ENCODE data around the gene L3MBTL4.

Gene L3MBTL4

GRCh38 chr18:6414723-6415417 lies at the start of gene L3MBTL4:
L3MBTL4 (minus strand) TSS chr18:6414911; CDS start chr18:6311625, 103,286 bp downstream.
- H3K4me3 Mint-ChIP-seq, result peak within 1 kb of the TSS; percentile 90
- H3K27me3 Mint-ChIP-seq, result peaks cover 12% of the 10 kb centered on the region
- no peaks in the 10 kb centered on the region for H3K36me3 Mint-ChIP-seq
- ATAC-seq (ENCODE audit: low read depth) (peak; percentile 64), DNase-seq (ENCODE audit: low spot score in 2 of 2) (no peak)
- H3K27ac Mint-ChIP-seq, result peak within 1 kb of the TSS; percentile 90
- peaks cover 14% of the 10 kb centered on the region for H3K4me1 Mint-ChIP-seq
- H3K9me3 Mint-ChIP-seq, result no peaks in the 10 kb centered on the region

DNA sequence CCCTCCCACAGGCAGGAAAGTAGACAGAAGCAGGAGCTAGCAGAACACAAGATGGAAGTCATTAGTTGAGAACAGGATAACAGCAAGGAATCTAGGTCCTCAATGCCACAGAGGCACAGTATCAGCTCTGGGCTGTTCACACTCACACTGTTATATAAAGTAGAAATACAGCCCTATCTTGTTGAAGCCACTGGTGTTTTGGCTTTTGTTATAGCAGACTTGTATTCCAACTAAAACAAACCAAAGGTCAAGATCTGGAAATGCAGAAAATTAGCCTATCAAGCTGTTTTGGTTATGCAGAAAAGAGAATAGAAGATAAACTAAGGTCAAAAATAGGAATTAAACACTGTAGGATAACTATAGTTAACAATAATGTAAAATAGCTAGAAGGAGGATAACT lies 37.5 kb upstream of the L3MBTL4 start:
- Mint-ChIP-seq H3K27me3 (no peaks in the 10 kb centered on the region), H3K36me3 (no peaks in the 10 kb centered on the region), H3K4me3 (no peak overlapping the region), H3K9me3 (no peaks in the 10 kb centered on the region), H3K4me1 (peaks cover 2% of the 10 kb centered on the region), H3K27ac (no peak overlapping the region)
- DNase-seq (ENCODE audit: low spot score in 2 of 2) (no peak), ATAC-seq (ENCODE audit: low read depth) (no peak)

DNA sequence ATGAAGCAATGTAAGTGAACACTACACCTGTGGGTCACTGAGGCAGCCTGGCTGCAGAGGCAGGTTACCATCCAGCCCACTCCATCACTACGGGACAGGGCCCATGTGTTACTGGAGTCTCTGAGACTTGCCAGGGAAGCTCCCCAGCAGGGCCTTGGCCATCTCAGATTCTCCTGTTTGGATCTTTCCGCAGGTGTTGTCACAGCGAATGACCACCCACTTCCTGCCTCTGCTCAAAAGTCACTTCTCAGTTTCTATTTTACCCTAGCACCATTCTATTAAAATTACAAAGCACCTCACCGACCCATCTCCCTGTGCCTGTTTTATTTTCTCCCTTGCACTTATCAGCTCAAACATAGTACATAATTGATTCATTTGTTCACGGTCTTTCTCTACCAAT lies 34.5 kb upstream of the L3MBTL4 start:
- DNase-seq (ENCODE audit: low spot score in 2 of 2), result no peak
- peaks cover 2% of the 10 kb centered on the region for H3K4me1 Mint-ChIP-seq
- H3K36me3 Mint-ChIP-seq, result no peaks in the 10 kb centered on the region
- ATAC-seq (ENCODE audit: low read depth), result no peak
- no peak overlapping the region for H3K27ac Mint-ChIP-seq
- no peaks in the 10 kb centered on the region for H3K9me3 Mint-ChIP-seq
- no peak overlapping the region for H3K4me3 Mint-ChIP-seq
- H3K27me3 Mint-ChIP-seq, result no peaks in the 10 kb centered on the region

DNA sequence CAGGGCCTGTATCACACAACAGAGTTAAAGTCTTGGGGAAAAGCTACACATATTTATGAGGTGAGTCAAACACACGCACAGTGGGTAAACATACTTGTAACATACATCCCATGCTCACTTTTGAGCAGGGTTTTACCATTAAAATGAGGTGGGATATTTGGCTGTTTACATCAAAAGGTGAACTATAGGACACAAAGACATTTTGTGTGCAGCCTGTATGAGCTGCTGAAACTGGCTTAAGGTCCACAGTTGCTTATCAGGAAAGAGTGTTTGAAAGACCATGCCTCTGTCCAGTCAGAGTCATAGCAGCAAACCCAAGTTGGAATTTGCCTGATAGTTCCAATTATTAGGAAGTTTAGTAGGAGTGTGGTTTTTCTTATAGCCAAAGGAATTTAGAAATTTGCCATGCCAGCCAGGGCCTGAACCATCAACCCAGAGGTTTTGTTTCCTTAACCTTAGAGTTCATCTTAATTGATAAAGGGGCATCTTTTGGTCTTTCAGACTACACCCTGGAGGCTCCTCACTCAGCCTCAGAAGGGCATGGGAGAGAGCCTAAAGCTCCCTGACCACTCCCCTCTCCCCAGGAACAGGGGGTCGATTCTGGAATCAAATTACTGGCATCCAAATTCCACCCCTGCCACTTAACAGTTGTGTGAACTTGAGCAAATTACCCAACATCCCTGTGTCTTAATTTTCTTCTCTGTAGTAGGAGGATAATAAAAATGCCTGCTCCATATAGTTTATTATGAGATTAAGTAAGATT lies 29.9 kb upstream of the L3MBTL4 start:
- ATAC-seq (ENCODE audit: low read depth), result no peak
- H3K4me3 Mint-ChIP-seq, result no peak overlapping the region
- H3K27me3 Mint-ChIP-seq, result no peaks in the 10 kb centered on the region
- no peak overlapping the region for H3K27ac Mint-ChIP-seq
- DNase-seq (ENCODE audit: low spot score in 2 of 2), result no peak
- H3K9me3 Mint-ChIP-seq, result peaks cover 1% of the 10 kb centered on the region
- peaks cover 2% of the 10 kb centered on the region for H3K4me1 Mint-ChIP-seq
- H3K36me3 Mint-ChIP-seq, result no peaks in the 10 kb centered on the region

GRCh38 chr18:6441200-6441599 lies 26.5 kb upstream of the L3MBTL4 start:
- peaks cover 1% of the 10 kb centered on the region for H3K9me3 Mint-ChIP-seq
- no peak for ATAC-seq (ENCODE audit: low read depth)
- no peak for DNase-seq (ENCODE audit: low spot score in 2 of 2)
- no peaks in the 10 kb centered on the region for H3K36me3 Mint-ChIP-seq
- H3K27ac Mint-ChIP-seq, result no peak overlapping the region
- no peak overlapping the region for H3K4me3 Mint-ChIP-seq
- H3K4me1 Mint-ChIP-seq, result no peaks in the 10 kb centered on the region
- H3K27me3 Mint-ChIP-seq, result no peaks in the 10 kb centered on the region

GRCh38 chr18:6437937-6438818 lies 23.5 kb upstream of the L3MBTL4 start:
- Mint-ChIP-seq H3K27ac (no peak overlapping the region), H3K36me3 (no peaks in the 10 kb centered on the region), H3K27me3 (no peaks in the 10 kb centered on the region), H3K4me1 (no peaks in the 10 kb centered on the region), H3K9me3 (peaks cover 1% of the 10 kb centered on the region), H3K4me3 (no peak overlapping the region)
- ATAC-seq (ENCODE audit: low read depth) (no peak), DNase-seq (ENCODE audit: low spot score in 2 of 2) (no peak)

DNA sequence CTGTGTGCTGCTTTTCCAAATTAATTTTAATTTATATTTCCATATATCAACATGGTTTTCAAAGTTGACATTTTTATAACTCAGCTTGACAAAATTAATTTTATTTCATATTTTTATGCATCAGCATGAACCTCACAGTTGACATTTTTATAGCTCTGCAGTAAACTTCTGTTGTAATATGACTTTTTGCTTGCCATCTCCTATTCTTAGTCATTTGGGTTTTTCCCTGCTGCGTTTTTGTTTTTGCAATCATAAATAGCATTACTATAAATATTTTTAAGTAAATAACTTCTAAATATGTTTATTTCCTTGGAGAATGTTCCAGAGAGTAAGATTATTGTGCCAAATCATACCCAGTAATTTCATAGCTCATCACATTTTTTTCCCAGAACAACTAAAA lies 21.0 kb upstream of the L3MBTL4 start:
- Mint-ChIP-seq H3K4me1 (no peaks in the 10 kb centered on the region), H3K4me3 (no peak overlapping the region), H3K27ac (no peak overlapping the region), H3K9me3 (no peaks in the 10 kb centered on the region), H3K27me3 (no peaks in the 10 kb centered on the region), H3K36me3 (no peaks in the 10 kb centered on the region)
- no peak for ATAC-seq (ENCODE audit: low read depth)
- DNase-seq (ENCODE audit: low spot score in 2 of 2), result no peak

- Mint-ChIP-seq H3K36me3 (no peaks in the 10 kb centered on the region), H3K27me3 (no peaks in the 10 kb centered on the region), H3K4me3 (no peak overlapping the region), H3K9me3 (no peaks in the 10 kb centered on the region), H3K4me1 (no peaks in the 10 kb centered on the region), H3K27ac (no peak overlapping the region)
- no peak for DNase-seq (ENCODE audit: low spot score in 2 of 2)
- ATAC-seq (ENCODE audit: low read depth), result no peak
Measured at GRCh38 chr18:6434987-6435709, 20.4 kb upstream of the L3MBTL4 start.

DNA sequence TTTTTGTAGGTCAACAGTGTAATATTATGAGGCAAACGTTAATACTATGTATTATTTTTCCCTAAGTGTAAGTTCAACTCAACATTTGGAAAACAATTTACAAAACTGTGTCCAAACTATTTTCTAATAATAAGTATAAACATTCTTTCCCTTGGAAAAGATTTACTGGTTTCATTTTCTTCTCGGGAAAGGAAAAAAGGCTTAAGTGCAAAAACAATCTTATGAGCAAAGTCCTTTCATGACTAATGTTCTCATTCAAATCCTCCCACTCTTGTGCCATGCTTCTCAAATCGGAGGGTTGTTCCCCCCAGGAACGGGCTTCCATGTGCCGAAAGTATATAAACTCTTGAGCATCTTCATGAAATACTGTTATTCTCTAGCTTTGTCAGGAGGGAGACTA lies 19.8 kb upstream of the L3MBTL4 start:
- Mint-ChIP-seq H3K27ac (no peak overlapping the region), H3K9me3 (no peaks in the 10 kb centered on the region), H3K4me3 (no peak overlapping the region), H3K4me1 (no peaks in the 10 kb centered on the region), H3K36me3 (no peaks in the 10 kb centered on the region), H3K27me3 (no peaks in the 10 kb centered on the region)
- no peak for ATAC-seq (ENCODE audit: low read depth)
- DNase-seq (ENCODE audit: low spot score in 2 of 2), result no peak

GRCh38 chr18:6431659-6432318 lies 17.1 kb upstream of the L3MBTL4 start:
- Mint-ChIP-seq H3K9me3 (no peaks in the 10 kb centered on the region), H3K4me1 (no peaks in the 10 kb centered on the region), H3K27me3 (no peaks in the 10 kb centered on the region), H3K27ac (no peak overlapping the region), H3K36me3 (no peaks in the 10 kb centered on the region), H3K4me3 (no peak overlapping the region)
- DNase-seq (ENCODE audit: low spot score in 2 of 2), result no peak
- no peak for ATAC-seq (ENCODE audit: low read depth)

- no peaks in the 10 kb centered on the region for H3K9me3 Mint-ChIP-seq
- no peak for DNase-seq (ENCODE audit: low spot score in 2 of 2)
- no peak overlapping the region for H3K27ac Mint-ChIP-seq
- H3K4me3 Mint-ChIP-seq, result no peak overlapping the region
- no peaks in the 10 kb centered on the region for H3K27me3 Mint-ChIP-seq
- no peak for ATAC-seq (ENCODE audit: low read depth)
- no peaks in the 10 kb centered on the region for H3K36me3 Mint-ChIP-seq
- no peaks in the 10 kb centered on the region for H3K4me1 Mint-ChIP-seq
Measured at GRCh38 chr18:6428851-6429395, 14.2 kb upstream of the L3MBTL4 start.

- no peaks in the 10 kb centered on the region for H3K4me1 Mint-ChIP-seq
- ATAC-seq (ENCODE audit: low read depth), result no peak
- no peak for DNase-seq (ENCODE audit: low spot score in 2 of 2)
- H3K36me3 Mint-ChIP-seq, result no peaks in the 10 kb centered on the region
- H3K9me3 Mint-ChIP-seq, result no peaks in the 10 kb centered on the region
- H3K27me3 Mint-ChIP-seq, result no peaks in the 10 kb centered on the region
- no peak overlapping the region for H3K27ac Mint-ChIP-seq
- no peak overlapping the region for H3K4me3 Mint-ChIP-seq
Measured at GRCh38 chr18:6427286-6427685, 12.6 kb upstream of the L3MBTL4 start.

GRCh38 chr18:6423289-6423688 lies 8.6 kb upstream of the L3MBTL4 start:
- ATAC-seq (ENCODE audit: low read depth), result no peak
- no peaks in the 10 kb centered on the region for H3K27me3 Mint-ChIP-seq
- H3K27ac Mint-ChIP-seq, result no peak overlapping the region
- no peaks in the 10 kb centered on the region for H3K36me3 Mint-ChIP-seq
- H3K4me1 Mint-ChIP-seq, result no peaks in the 10 kb centered on the region
- H3K4me3 Mint-ChIP-seq, result no peak overlapping the region
- DNase-seq (ENCODE audit: low spot score in 2 of 2), result no peak
- H3K9me3 Mint-ChIP-seq, result no peaks in the 10 kb centered on the region
